NCI-H526 (cell line): ENCODE data around the gene NPTN.
"Not testable (repeated sequence)": the region's sequence is repeated elsewhere in the genome, so short reads cannot be mapped to it uniquely, and the experiment has no call there.

Experiments used
- DNase-seq, 2 experiments: peaks; one replicate each; lab custom pipeline; 2025; lab: John Stamatoyannopoulos, UW

The NPTN gene

DNA sequence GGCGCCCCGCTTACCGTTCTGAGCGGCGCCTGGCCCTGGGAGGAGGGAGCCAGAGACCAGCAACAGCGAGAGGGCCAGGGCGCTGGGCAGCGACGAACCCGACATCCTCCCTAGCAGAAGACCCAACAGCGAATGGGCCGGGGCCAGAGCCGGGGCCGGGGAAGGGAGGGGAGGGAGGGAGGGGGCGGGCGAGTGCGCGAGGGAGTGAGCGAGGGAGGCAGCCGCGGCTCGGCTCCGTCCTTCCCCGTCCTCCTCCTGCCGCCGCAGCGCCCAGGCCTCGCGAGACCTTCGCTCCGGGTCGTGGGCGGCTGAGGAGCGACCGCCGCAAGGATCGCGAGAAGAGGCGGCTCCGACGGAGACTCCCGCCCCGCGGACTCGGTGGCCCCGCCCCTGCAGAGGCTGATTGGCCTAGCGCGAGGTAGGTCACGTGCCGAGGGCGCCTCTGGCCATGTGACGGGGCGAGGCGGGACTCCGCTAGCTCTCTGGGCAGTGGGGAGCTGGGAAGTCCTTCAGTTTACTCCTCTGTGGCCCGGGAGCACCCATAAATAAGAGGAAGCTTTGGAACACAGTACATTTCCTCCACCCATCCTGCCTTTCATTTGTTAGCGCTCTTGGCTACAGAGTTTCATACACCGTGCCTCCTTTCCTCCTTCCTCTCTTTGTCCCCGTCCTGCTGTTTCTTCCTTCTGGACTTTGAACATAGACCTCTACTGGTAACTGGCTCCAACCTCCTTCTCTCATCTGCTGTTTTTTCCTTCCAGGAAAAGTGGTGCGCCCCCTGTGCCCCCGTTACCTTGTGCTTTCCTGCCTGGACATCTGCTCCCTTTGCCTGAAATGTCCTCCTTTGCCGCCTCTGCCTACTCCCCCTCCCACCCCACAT, at the start of gene NPTN:
NPTN (minus strand) TSS at position 279 of the 880 bp plus-strand sequence; CDS start at position 105, 174 bp downstream.
- peak; percentile 89 to 99 for DNase-seq

DNA sequence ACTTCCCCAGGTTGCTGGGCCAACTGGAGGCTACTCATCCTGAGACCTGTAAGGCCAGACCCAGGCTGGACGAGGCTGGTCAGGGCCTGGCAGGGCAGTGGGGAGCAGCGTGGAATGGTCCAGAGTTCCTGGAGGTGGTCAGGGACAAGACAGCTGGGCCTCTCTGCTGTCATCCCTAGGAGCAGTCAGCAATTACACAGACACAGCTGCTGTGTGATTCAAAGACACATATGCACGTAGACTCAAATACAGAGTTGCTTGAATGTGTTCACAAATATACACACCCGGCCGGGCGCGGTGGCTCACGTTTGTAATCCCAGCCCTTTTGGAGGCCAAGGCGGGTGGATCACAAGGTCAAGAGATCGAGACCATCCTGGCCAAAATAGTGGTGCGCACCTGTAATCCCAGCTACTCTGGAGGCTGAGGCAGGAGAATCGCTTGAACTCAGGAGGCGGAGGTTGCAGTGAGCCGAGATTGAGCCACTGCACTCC, 49.5 kb upstream of the NPTN start:
- no peak for DNase-seq

DNA sequence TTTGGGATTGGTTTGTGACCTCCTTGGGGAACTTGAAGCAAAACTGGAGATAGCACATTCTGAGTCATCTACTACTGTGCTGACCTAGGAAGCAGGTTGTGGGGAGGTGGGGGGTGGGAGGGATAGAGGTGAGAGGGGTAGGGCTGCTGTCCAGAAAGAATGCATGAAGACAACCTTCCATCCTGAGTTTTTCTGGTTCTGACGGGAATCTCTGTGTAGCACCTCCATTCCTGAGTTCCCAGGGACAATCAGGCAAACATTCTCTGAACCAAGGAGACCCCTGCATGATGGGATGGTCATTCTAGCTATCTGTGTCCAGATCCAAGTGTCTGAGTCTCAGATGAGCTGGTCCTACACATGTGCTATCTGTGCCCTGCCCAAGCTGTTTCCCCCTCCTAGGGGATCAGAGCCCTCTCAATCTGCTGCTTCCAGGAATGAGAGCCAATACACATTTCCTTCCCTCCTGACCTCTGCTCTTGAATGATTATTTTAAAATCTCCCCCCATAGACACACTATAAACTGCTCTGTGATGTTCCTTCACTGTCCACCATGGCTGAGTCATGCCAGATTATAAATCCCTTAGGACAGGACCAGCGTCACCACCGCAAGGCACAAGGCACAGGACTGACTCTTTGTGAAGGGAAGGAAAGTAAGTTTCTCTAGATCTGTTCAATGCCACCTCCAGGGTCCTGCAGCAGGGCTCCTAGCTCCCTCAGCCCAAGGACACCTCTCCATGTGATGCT, 48.8 kb upstream of the NPTN start:
- DNase-seq, result no peak

GRCh38 chr15:73681063-73681462, 47.9 kb upstream of the NPTN start:
- DNase-seq, result no peak

GRCh38 chr15:73680549-73680948, 47.4 kb upstream of the NPTN start:
- DNase-seq, result no peak

DNA sequence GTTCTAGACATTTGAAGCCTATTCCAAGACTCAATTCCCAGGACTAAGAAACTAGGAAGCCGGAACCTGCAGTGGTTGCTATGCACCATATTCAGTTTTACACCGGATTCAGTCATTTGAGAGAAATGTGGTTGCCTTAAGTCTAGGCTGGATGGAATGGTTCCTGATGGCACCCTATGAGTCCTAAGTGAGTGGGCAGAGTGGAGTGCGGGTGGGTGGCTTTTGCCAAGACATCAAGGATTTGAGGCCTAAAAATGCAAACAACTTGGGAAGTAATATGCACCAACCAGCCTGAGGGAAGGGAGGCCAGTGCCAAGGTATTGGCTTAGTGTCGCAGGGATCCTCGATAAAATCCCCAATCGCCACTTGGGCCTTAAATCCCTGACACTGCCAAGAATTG, 46.8 kb upstream of the NPTN start:
- no peak for DNase-seq

GRCh38 chr15:73679180-73679579, 46.0 kb upstream of the NPTN start:
- peak in 1 of 2 experiments; percentile 63 for DNase-seq

GRCh38 chr15:73678498-73678897, 45.3 kb upstream of the NPTN start:
- DNase-seq, result no peak

DNA sequence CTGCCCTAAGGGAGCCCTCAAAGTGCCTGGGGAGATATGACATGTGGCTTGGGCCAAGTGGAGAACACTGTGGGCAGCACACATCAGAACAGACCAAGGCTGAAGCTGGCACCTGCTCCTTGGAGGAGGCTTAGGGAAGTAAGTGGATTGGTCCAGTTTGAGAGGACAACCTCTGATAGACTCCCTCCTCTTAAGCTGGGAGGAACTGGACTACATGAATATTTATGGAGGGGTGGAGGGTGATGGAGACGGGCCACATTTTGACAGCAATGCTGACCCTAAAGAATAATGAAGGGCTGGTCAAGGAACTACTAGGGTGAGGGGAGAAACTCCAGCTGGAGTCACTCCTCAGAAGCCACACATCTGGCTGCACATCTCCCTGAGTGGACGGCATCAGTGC, 44.5 kb upstream of the NPTN start:
- DNase-seq, result no peak

GRCh38 chr15:73677146-73677607, 44.0 kb upstream of the NPTN start:
- DNase-seq, result peak in 1 of 2 experiments; percentile 69

GRCh38 chr15:73674587-73674986, 41.4 kb upstream of the NPTN start:
- DNase-seq, result no peak

DNA sequence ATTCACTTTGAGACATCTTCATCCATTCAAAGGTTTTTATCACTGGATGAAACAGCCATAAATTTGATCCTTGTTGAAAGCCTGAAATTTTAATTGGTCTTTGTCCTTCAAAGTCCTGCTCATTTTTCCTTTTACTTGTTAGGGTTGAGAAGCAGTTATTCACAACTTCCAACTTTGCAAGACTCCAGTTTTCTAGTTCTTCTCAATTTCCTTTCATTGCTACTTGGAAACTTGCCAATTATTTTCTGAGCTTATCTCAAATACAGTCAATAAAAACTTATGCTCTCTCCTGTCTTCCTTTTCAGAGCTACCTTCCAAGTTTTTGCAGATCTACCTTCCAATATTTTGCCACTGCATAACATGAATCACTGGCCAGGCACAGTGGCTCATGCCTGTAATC, 27.3 kb upstream of the NPTN start:
- no peak for DNase-seq

DNA sequence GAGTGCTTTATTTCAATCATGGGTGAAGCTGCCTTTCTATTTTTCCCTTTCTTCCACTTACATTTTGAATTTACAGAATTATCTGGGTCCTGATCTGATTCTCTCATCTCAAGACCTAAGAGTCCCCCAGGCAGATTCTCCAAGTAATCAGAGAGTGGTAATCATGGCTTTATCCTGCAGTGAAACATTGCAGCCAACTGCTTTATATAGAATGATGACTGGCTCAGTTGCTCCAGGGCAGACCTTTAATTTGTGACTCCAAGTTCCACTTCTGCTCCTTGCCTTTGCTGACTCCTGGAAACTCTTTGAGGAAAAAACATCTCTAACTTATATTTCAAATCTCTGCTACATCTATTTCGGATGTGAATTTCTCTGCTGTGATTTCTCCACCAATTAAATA, 25.5 kb upstream of the NPTN start:
- no peak for DNase-seq

- DNase-seq, result no peak
Measured at GRCh38 chr15:73655724-73656123, 22.5 kb upstream of the NPTN start.

DNA sequence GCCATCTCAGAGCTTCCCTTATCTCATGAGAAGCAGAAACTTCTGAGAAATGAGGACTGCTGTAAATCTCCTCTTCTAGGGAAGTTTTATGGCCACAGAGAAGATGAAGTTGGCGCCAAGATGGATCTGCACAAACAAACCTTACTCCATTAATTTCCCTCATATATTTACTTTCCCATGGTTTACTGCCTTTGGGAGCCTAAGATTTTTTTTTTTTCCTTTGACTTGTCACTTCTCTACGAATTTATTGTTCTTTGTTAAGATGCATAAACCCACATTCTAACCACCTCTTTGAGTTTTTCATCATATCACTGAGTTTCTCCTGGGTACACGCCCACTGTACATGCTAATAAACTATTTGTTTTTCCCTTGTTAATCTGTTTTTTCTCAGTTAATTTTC, 21.5 kb upstream of the NPTN start:
- no peak for DNase-seq

DNA sequence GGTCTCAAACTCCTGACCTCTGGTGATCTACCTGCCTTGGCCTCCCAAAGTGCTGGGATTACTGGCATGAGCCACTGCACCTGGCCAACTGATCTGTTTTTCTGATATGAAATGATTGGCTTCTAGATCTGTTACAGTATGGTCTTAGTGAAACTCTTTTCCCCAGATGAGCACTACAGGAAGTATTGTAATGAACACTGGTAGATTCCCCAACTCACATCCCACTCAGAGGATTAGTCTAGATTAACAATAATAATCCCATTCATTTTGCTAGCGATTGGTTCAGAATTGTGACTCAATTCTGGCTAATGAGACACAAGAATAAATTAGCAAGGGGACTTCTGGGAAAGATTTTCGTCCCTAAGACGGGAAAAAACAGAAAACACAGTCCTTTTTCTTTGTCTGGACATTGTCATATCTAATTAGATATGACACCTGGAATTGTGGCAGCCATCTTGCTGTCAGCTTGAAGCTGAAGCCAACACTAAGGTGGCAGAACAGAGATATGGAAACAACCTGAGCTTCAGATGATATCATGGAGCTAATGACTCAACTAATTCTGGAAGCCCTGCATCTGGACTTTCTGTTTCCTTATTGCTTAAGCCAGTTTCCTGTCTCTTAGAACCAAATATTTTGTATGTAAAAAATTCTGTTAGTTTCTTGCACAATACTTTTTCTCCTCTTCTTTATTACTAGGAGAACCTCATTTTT, 17.4 kb upstream of the NPTN start:
- DNase-seq, result no peak

DNA sequence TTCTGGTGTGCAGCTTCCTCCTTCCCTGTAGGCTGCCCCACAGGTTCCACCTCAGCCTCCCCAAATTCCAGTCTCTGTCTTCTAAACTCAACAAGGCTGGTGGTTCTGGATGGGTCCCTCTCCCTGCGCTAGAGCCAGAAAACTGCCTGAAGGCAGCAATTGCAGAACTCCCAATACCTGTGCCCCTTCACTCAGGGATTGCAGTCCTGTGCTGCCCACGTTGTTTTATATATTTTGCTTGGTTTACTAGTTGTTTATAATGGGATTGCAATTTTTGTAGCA, 14.8 kb upstream of the NPTN start:
- no peak for DNase-seq

- no peak for DNase-seq
Measured at GRCh38 chr15:73647259-73648013, 14.2 kb upstream of the NPTN start.

DNA sequence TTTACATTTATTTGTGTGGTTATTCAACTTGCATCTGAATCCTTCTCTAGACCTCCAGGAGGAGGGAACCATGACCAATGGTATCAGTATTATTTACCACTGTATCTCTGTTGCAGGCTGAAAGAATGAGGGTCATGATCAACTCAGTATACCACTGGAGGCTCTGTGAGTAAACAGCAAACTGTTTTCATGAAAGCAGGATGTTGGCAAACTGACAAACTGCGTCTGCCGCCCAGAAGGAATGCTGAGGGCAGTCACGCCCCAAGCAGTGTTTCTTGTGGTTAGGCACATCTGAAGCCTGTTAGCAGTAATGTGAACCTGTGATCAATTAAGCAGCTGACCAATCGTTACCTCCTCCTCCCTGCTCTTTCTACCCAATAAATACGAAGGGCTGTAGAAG, 6.3 kb upstream of the NPTN start:
- DNase-seq, result not testable (repeated sequence)

- DNase-seq, result no peak
Measured at GRCh38 chr15:73637527-73637926, 4.3 kb upstream of the NPTN start.

DNA sequence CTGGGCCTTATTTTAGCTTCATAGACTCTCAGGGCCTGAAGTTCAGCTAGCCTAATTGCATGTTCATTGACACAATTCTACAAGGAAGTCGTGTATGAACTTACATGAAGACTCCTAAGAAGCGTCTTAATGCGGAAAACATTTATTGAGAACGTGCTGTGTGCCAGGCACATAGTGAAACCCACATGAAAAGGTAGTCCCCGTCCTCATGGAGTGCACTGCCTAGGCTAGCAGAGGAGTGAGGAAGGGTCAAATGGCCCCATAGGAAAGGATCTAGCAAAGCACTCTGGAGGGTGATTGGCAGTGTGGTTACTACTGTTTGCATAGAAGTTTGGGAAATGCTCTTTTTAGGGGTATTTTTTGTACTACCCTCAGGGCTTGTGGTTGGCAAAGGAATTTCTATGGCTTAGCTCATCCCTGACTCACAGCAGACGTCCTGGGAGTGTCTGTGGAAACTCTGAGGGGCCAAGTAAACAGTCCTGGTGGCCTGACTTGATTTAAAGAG, 854 bp upstream of the NPTN start:
- no peak for DNase-seq

GRCh38 chr15:73632670-73633058, 525 bp downstream of the NPTN start:
- DNase-seq, result peak in 1 of 2 experiments; percentile 61
